RWPE1 (cell line): Measurements from ENCODE around the gene SMIM38.

ENCODE experiments used
- CTCF ChIA-PET: fragments of 350-600 bp; sonication (Branson Sonifier 250); formaldehyde crosslinking; extraction: SDS; loops from one replicate; lab custom pipeline; 2021; lab: Yijun Ruan, JAX
- POLR2A ChIA-PET: fragments of 400-600 bp; formaldehyde crosslinking; extraction: SDS; loops from one replicate; lab custom pipeline; 2020; ENCODE audit warnings: antibody characterized with exemption; ENCODE audit not compliant: low non-redundant PET; lab: Yijun Ruan, JAX
- DNase-seq: peaks from one replicate; pipeline ENCODE4 v3.0.0; 2012; ENCODE audit warnings: low spot score
- H3K27ac ChIP-seq: fragments of 450-650 bp; 2 replicates; pipeline ENCODE4 v1.5.1; 2017
- TF ChIP-seq, protein P1 (sequence below): fragments of 450-650 bp; conservative IDR thresholded peaks from 2 replicates; pipeline ENCODE4 v1.5.1; 2017; ENCODE audit warnings: low read depth, mild to moderate bottlenecking

Gene SMIM38

DNA sequence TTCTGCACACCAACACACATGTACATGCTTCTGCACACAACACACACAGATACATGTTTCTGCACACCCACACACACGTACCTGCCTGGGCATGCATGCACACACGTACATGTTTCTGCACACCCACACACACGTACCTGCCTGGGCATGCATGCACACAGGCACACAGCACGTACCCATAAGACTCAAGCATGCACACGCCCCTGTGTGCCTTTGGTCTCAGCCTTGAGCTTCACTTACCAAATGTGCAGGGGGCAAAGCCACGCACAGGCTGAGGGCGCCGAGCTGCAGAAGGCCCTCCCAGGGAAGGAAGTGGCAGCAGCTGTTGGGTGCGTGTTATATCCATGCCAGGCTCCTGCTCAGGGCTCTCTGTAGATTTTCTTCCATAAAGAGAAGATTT, 34.7 kb upstream of the SMIM38 start:
- TF ChIP-seq, protein P1, sequence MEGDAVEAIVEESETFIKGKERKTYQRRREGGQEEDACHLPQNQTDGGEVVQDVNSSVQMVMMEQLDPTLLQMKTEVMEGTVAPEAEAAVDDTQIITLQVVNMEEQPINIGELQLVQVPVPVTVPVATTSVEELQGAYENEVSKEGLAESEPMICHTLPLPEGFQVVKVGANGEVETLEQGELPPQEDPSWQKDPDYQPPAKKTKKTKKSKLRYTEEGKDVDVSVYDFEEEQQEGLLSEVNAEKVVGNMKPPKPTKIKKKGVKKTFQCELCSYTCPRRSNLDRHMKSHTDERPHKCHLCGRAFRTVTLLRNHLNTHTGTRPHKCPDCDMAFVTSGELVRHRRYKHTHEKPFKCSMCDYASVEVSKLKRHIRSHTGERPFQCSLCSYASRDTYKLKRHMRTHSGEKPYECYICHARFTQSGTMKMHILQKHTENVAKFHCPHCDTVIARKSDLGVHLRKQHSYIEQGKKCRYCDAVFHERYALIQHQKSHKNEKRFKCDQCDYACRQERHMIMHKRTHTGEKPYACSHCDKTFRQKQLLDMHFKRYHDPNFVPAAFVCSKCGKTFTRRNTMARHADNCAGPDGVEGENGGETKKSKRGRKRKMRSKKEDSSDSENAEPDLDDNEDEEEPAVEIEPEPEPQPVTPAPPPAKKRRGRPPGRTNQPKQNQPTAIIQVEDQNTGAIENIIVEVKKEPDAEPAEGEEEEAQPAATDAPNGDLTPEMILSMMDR = no peak
- no peak for DNase-seq
- POLR2A ChIA-PET = interaction anchor here (0.8 kb wide), 1 partner anchor 145 kb away, joined by 3 read pairs; no protein-coding TSS in a partner anchor
- H3K27ac ChIP-seq = peak overlapping the region; percentile 95
- CTCF ChIA-PET = interaction anchor here (0.6 to 1.6 kb wide), 3 partner anchors 10 to 19 kb away, joined by 3 to 7 read pairs (median 4); no protein-coding TSS in a partner anchor

GRCh38 chr11:69121621-69122325, 34.0 kb upstream of the SMIM38 start:
- peak overlapping the region; percentile 95 for H3K27ac ChIP-seq
- TF ChIP-seq, protein P1 = no peak
- ChIA-PET CTCF (interaction anchor here (0.6 to 1.6 kb wide), 4 partner anchors 10 to 345 kb away, joined by 3 to 7 read pairs (median 4); no protein-coding TSS in a partner anchor), POLR2A (interaction anchor here (0.8 kb wide), 1 partner anchor 144 kb away, joined by 3 read pairs; no protein-coding TSS in a partner anchor)
- no peak for DNase-seq

- CTCF ChIA-PET = interaction anchor here (0.7 to 1.6 kb wide), 3 partner anchors 9 to 345 kb away, joined by 3 to 8 read pairs (median 7); no protein-coding TSS in a partner anchor
- no peak for DNase-seq
- peak overlapping the region; percentile 95 for H3K27ac ChIP-seq
- POLR2A ChIA-PET = no interaction called here
- TF ChIP-seq, protein P1 = no peak
Measured at GRCh38 chr11:69122326-69122629, 33.5 kb upstream of the SMIM38 start.

- H3K27ac ChIP-seq = peak overlapping the region; percentile 95
- ChIA-PET POLR2A (interaction anchor here (0.7 kb wide), 1 partner anchor 18 kb away, joined by 3 read pairs; no protein-coding TSS in a partner anchor), CTCF (interaction anchor here (0.8 to 1.6 kb wide), 2 partner anchors 9 to 547 kb away, joined by 3 to 8 read pairs; no protein-coding TSS in a partner anchor)
- DNase-seq = peak; percentile 96
- TF ChIP-seq, protein P1 = no peak
Measured at GRCh38 chr11:69122630-69123431, 32.9 kb upstream of the SMIM38 start.

DNA sequence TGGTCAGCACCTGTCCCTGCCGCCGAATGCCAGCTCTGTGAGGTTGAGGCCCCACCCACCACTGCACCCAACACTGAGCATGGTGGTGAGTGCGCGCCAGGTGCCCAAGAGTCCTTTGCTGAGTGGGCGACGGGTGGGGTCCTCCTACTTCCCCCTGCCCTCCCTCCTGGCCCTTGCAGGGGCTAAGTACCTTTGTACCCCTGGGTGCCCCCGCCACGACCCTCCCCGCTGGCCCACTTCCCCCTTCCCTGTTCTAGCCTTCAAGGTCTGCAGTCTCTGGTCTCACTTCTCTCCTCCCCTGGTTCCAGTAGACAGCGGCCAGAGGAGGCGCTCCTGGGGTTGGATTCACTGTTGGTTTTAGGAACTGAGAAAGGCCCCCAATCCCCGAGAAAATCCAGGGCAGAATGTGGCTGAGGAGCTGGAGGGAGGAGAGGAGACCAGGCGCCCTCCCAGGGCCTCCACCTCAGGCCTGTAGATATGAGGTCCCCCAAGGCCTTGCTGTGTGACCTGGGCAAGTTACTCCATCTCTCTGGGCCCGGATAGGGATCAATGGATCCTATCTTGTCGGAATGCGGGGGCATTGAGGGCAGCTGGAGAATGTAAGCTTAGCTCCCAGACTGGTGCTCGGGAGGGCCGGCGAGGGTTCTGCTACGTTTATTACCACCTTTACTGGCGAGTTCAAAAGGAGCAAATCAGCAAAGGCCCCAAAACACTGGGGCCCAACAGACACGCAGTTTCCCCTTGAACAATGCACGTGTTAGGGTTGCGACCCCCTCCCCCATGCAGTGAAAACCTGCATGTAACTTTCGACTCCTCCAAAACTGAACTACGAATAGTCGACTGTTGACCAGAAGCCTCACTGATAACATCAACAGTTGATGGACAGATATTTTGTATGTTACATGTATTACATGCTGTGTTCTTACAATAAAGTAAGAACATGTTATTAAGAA, 31.9 kb upstream of the SMIM38 start:
- DNase-seq = no peak
- H3K27ac ChIP-seq = peak overlapping the region; percentile 95
- TF ChIP-seq, protein P1 = no peak
- ChIA-PET CTCF (interaction anchor here (0.8 to 1.6 kb wide), 2 partner anchors 8 to 546 kb away, joined by 3 to 8 read pairs; no protein-coding TSS in a partner anchor), POLR2A (no interaction called here)
